Amniotic stem cell (primary cell): ENCODE measurements around the gene HNRNPA1L2.
"Not testable (repeated sequence)": the region's sequence is repeated elsewhere in the genome, so short reads cannot be mapped to it uniquely, and the experiment has no call there.

Source experiments
- DNase-seq: peaks from one replicate; lab custom pipeline; 2025; lab: John Stamatoyannopoulos, UW

HNRNPA1L2 gene

GRCh38 chr13:52642131-52642530, at the start of gene HNRNPA1L2:
Gene HNRNPA1L2, plus strand, starts transcription at chr13:52642431. Its CDS starts 62 bp downstream, at chr13:52642493.
- DNase-seq, result no peak

DNA sequence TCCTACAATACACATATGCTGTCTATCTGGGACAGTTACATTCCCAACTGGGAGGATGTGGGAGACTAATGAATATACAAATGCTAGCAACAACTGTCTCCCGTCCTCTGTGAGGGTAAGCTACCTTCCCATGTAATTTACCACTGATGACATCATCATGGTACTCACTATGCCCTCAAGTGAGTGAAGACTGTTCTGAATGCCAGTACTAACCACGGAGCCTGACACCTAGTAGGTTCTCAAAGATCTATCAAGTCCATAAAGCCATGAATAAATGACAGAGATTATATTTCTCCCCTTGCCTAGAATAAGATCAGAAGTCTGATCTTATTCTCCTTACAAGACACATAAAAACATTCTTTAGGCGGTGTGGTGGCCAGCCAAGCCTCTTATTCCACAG, 49.1 kb upstream of the HNRNPA1L2 start:
- DNase-seq, result not testable (repeated sequence)

- DNase-seq, result not testable (repeated sequence)
These were observed 48.4 kb upstream of the HNRNPA1L2 start for GRCh38 chr13:52593812-52594211.

DNA sequence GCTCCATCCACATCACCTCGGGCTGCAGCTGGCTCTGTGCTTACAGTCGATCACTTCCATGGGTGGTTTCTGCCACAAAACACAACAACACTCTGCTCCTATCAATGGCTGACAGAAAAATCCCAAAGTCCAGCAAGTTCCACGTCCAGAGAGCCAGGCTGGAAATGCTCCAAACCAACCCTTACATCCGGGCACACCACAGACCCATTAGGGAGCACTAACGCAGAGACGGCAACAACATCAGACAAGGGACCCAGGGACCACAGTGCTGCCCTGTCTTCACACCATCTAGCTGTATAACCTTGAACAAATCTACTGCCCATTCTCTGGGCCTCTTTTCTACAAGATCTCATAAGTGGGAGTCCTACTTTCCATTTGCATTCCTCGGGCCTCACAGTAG, 47.9 kb upstream of the HNRNPA1L2 start:
- not testable (repeated sequence) for DNase-seq

DNA sequence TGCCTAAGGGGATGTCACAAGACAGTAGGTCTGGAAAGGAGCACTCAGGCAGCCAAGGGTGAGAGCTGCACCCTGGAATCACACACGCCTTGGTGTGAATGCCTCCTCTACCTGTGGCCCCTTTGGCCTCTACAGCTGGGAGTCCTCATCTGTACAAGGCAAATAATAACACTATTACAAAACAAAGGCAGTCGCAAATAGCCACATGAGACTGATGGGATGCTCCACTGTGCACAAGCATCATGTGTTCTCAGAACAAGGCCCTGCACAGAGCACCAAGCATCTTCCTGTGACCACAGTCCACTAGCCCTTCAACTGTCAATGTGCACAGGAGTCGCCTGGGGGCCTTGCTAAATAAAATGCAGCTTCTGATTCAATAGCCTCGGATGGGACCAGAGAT, 44.6 kb upstream of the HNRNPA1L2 start:
- DNase-seq, result no peak

DNA sequence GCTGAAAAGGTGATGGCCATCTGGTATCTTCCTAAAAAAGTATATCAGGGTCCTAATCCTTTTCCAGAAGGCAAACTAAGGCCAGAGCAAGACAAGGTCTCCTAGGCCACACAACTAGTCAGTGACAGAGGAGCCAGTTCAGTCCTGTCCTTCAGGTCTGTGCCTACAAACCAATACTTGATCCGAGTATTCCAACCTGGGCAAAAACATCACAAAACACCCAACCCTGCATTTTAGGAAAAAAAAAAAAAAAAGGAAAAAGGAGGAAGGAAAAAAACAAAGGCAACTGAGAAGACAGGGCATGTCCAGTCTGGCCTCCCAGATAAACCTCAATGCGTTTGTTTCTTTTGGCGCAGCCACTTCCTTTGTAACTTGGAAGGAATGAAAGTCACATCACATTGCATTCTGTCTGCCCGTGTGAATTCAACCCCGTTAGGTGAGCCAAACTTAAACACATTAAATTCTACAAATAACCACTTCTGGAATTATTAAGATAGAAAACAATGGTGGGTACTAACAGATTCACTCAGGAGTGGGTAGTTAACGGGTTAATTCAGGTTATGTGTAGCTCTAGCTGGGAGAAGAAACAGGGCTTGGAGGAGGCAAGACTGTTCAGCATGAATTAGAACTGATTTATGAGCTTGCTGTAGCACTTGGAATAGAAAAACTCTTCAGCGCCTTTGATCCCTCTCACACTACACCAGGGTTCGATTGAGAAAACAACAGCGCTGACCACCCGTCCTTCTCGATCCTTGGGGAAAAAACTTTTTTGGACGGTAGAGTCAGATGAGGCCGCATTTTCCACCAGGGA, 43.0 kb upstream of the HNRNPA1L2 start:
- no peak for DNase-seq

GRCh38 chr13:52599848-52600603, 42.2 kb upstream of the HNRNPA1L2 start:
- no peak for DNase-seq

- DNase-seq, result no peak
These were observed 41.6 kb upstream of the HNRNPA1L2 start for GRCh38 chr13:52600666-52601065.

GRCh38 chr13:52603316-52603715, 38.9 kb upstream of the HNRNPA1L2 start:
- DNase-seq, result not testable (repeated sequence)

- DNase-seq, result not testable (repeated sequence)
These were observed 36.1 kb upstream of the HNRNPA1L2 start for GRCh38 chr13:52606126-52606525.

- not testable (repeated sequence) for DNase-seq
These were observed 35.4 kb upstream of the HNRNPA1L2 start for GRCh38 chr13:52606795-52607194.

- not testable (repeated sequence) for DNase-seq
These were observed 34.0 kb upstream of the HNRNPA1L2 start for GRCh38 chr13:52608184-52608583.

DNA sequence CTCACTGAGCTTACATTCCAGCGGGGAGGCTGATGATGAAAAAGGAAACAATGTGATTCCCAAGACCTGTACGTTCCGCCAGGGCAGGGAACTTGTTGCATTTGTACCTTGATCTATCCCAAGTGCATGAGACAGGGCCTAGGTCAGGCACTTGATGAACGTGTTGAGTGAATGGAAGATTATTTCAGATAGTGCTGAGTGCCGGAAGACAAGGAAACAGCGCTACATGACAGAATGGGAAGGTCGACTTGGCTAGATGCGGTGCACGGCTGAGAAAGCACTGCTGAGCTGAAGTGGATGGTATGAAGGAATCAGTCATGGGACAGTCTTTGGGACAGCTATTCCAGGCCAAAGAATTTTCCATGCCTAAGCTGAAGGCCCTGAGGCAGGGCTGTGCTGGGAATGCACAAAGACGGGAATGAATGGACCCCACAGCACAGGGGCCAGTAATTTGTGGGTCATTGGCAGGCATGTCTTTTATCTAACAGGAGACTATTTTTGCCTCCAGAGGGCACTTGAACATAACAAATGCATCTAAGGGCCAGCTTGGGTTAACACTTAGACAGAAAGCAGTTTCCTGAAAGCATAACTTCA, 33.1 kb upstream of the HNRNPA1L2 start:
- not testable (repeated sequence) for DNase-seq

DNA sequence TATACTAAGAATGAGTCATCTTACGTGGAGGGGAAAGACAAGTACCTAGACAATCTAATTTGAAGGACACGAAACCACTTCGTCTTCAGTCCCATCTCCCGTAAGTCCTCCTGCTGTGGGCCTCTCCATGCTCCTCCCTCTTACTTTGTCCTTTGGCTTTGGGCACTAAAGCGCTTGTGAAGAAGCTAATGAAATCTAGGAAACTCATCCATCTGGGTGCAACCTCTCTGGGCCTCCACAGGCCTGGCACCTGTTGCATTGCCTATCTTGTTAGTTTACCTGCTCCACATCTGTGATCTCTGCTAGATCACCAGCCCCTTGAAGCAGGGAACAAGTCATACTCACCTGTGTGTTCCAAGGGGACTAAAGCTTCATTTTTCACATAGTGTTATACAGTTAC, 32.1 kb upstream of the HNRNPA1L2 start:
- DNase-seq, result not testable (repeated sequence)

GRCh38 chr13:52615134-52615801, 27.0 kb upstream of the HNRNPA1L2 start:
- DNase-seq, result no peak

DNA sequence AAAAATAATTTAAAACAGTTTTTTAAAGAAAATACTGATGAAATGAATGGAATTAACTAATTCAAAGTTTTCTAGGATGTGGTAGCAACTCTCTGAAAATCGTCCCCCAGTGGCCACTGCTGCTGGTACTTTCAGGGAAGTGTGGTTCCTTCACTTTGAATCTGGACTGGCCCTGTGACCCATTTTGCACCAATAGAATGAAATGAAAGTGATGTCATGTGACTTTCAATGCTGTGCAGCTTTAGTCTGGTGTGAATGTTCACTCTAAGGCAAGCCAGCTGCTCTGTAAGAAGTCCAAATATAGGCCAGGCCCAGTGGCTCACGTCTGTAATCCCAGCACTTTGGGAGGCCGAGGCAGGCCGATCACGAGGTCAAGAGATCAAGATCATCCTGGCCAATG, 26.4 kb upstream of the HNRNPA1L2 start:
- no peak for DNase-seq

DNA sequence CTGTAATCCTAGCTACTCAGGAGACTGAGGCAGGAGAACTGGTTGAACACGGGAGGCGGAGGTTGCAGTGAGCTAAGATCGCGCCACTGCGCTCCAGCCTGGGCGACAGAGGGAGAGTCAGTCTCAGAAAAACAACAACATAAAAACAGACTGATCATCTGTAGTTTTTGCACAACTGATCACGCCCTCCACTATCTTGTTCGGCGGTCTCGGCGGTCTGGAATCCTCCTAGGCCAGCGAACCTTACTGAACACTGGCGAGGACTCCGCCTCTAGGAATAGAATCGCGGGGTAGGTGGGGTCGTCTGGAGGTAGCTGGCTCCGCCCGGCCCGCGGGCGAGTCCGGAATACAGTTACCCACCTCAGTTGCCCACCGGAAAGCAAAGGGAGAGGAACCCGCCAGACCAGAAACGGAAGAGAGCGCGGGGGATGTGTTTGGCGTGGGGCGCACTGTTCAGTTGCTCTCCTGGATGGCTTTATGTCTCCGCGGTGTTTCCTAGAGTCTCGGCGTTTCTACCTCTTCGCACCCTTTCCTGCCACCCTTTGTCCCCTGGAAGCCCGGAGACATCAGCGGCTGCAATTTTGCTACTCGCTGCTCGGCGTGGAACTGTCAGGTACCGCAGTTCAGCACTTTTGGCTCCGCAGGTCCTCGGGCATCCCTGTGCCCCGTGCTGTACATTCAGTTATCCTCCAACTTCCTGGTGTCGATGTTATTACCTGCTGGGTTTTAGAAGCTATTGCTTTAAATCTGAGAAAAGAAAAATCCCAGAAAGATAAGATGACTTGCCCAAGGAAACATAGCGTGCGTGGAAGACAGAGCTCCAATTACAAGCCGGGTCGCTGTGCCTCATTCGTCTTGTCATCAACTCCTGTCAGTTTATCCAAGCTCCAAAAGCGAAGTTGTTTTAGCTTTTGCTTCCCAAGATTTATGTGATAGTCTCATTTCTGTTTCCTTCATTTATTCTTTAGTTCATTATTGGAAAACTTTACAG, 24.9 kb upstream of the HNRNPA1L2 start:
- DNase-seq, result no peak

GRCh38 chr13:52631083-52631690, 11.0 kb upstream of the HNRNPA1L2 start:
- DNase-seq, result not testable (repeated sequence)

DNA sequence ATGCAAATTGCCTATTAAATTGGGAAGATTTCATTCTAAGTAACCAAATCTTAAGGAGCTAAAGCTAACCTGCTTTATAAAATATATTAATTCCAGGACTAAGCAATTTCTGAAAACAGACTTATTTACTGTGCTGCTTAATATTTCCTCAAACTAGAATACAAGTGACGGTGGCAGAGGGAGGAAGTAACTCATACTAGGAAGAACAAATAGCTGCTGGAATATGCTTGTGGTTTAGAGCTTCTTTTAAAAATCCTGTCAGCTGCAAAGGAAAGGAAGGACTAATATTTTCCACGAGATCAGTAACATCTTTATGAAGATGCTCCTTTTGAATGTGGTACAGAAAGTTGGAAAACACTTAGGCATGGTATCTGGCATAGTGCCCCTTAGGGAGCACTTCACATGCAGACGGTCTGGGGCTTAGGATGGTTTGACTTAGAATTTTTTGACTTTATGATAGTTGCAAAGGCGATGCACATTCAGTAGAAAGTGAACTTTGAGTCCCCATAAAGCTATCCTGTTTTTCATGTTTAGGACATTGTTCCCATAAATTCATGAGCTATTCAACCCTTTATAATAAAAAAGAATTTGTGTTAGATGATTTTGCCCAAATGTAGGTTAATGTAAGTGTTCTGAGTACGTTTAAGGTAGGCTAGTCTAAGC, 3.4 kb upstream of the HNRNPA1L2 start:
- DNase-seq, result no peak

DNA sequence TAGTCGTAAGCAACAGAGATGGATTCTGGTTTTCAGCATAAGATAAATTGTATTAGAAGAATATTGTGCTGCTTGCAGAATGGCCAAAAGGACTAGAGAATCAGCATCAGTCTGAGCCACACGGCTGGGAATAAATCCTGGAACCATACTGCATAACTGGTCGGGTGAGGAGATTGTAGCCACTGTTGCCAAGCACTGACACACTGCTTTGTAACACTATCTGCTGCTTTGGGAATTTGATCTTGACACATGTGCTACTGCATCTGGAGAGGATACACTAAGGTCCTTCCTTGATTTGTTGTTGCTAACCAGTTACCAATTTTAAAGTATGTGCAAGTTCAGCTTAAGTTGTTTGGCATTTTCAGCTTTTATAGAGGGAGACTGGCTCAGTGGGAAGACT, 1.9 kb downstream of the HNRNPA1L2 start:
- no peak for DNase-seq
